Esophagus squamous epithelium (tissue), 4 donors: Measurements from ENCODE around the gene YWHAH.

Experiments used
- CTCF ChIP-seq, 6 experiments: fragments of 450-650 bp in 4 of 6; fragments of 200-600 bp in 2 of 6; sonication (generic) in 2 of 6; IDR thresholded peaks; one replicate each; pipeline ENCODE4 v1.5.1; 2016 to 2019; ENCODE audit warnings: antibody characterized with exemption in 6 of 6, mild to moderate bottlenecking in 4 of 6, moderate library complexity in 4 of 6
- POLR2A ChIP-seq, 4 donors: fragments of 450-650 bp; IDR thresholded peaks; one replicate each; pipeline ENCODE4 v1.6.1; 2017; ENCODE audit warnings: antibody characterized with exemption in 4 of 4, mild to moderate bottlenecking in 4 of 4, moderate library complexity in 3 of 4

GRCh38 chr22:31922534-31922933, 21.8 kb upstream of the YWHAH start:
- TF ChIP-seq CTCF (IDR thresholded peaks at IDR 0.05): no peak
- no peak for TF ChIP-seq POLR2A (IDR thresholded peaks at IDR 0.05)
